ENCODE results near the gene PVRIG. TPM values are rescaled to one million over a fixed set of nuclear protein-coding genes. Genes with fewer than 3 reads are reported as not detected.
"Not testable (repeated sequence)": the region's sequence is repeated elsewhere in the genome, so short reads cannot be mapped to it uniquely, and the experiment has no call there.

The PVRIG gene
- total and polyA plus RNA-seq, 2 donors (not counting 1 experiment from before 2014, with no cell fraction given), result 16.2 to 51.2 TPM

DNA sequence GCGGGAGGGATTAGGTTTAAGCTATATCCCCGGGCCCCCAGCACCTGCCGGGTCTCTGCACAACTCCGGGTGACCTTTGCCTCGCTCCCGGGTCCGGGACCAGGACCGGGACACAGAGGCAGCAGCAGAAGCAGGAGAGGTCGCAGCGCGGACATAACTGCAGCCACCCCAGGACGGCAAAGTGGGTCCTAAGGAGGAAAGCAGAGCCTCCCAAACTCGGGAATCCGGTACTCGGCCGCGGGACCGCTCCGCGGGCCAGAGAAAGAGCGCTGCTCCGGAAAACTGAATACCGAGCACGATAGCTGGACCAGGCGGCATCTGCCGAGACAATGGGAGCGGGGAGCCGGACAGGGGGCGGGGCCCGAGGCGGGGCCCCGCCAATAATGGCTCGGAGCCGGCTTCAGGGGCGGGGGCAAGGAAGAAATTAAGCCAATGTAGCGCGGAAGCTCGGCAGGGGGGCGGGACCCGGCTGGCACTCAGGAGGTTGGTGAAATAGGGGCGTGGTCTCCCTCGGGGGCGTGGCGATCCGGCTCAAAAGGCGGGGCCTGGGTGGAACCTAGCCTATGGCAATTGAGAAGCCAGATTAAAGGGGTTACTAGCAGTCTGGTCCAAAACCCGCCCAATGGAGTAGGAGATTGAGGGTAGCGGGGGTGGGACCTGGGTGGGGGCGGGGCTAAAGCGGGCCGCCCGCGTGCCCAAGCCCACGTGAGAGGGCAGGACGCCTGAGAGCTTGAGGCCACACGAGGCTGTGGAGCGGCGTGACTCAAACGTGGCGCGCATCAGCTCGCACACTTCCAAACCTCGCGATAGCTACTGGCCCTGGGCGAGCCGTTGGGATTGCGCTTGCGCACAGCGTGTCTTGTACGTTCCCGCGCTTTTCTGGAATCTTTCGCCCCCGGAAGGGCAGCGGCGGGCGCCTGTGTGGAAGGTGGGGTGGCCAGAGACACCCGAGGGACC is 42.4 kb upstream of the PVRIG start, which contains the start of the genes GPC2 and STAG3:
Gene GPC2, minus strand, starts transcription at position 337 of the 957 bp plus-strand sequence. Its CDS starts 182 bp downstream, at position 155.
Gene STAG3, plus strand, starts transcription at position 874 of the 957 bp plus-strand sequence. CDS start 2,639 bp downstream, outside the sequence.
- CTCF ChIA-PET, result interaction anchor here (0.6 to 2.2 kb wide), 7 partner anchors 18 to 1124 kb away, joined by 3 to 11 read pairs (median 5); partner anchors contain the start of gene LAMTOR4

DNA sequence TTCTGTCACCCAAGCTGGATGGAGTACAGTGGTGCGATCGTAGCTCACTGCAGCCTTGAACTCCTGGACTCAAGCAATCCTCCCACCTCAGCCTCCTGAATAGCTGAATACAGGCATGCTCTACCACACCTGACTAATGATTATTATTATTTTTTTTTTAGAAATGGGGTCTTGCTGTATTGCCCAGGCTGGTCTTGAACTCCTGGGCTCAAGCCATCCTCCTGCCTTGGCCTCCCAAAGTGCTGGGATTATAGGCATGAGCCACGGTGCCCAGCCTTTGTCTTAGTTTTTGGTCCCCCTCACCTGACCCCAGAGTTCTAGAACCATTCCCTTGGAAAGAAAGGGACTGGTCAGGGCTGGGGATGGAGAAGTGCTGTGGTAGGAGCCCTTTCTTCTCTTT is 39.7 kb upstream of the PVRIG start:
- Histone ChIP-seq H3K4me1 (ENCODE audit: control insufficient read depth in 2 of 2, insufficient read depth in 2 of 2, low read length in 2 of 2) (peaks cover 11 to 22% of the 10 kb centered on the region in 2 donors), H3K9me3 (ENCODE audit: control extremely low read depth in 1 of 3, control insufficient read depth in 2 of 3, insufficient read depth in 1 of 3, low read length in 2 of 3) (peaks cover 0 to 20% (median 6%) of the 10 kb centered on the region in 3 donors)
- H3K79me2 ChIP-seq (ENCODE audit: control insufficient read depth, insufficient read depth, low read length); H3K4me3 ChIP-seq (ENCODE audit: control extremely low read depth in 1 of 5, extremely low read depth in 1 of 5, insufficient read depth in 1 of 5, low read depth in 2 of 5, low read length in 4 of 5); H4K20me1 ChIP-seq (ENCODE audit: control insufficient read depth, insufficient read depth, low read length, poor library complexity, severe bottlenecking); H3K4me3 Mint-ChIP-seq; H3K27ac ChIP-seq (ENCODE audit: low read length in 2 of 2); POLR2A ChIA-PET; H3K4me2 ChIP-seq (replicated peaks; ENCODE audit: low read depth, low read length, poor library complexity, severe bottlenecking); H3K36me3 ChIP-seq (replicated peaks in 1 of 2; ENCODE audit: control extremely low read depth in 1 of 2, control insufficient read depth in 1 of 2, extremely low read depth in 1 of 2, insufficient read depth in 2 of 2, low read length in 1 of 2); H3K9ac ChIP-seq (ENCODE audit: low read length); intact Hi-C loops (cut with micrococcal nuclease); H3K27me3 ChIP-seq (replicated peaks in 1 of 4; ENCODE audit: control extremely low read depth in 1 of 4, control insufficient read depth in 3 of 4, insufficient read depth in 4 of 4, low read length in 3 of 4); H3K27ac Mint-ChIP-seq; H3K27me3 Mint-ChIP-seq; H2AFZ ChIP-seq (ENCODE audit: insufficient read depth, low read depth, low read length, poor library complexity, severe bottlenecking); DNase-seq; ATAC-seq (ENCODE audit: low read depth); H3K9me3 Mint-ChIP-seq (ENCODE audit: insufficient read depth): not testable (repeated sequence)
- CTCF ChIA-PET, result interaction anchor here (0.9 to 2.0 kb wide), 5 partner anchors 10 to 47 kb away, joined by 3 to 10 read pairs (median 3); no protein-coding TSS in a partner anchor
- no CpG with 5 or more reads among the region's 3 CpGs for WGBS (ENCODE audit: insufficient coverage)
- peaks cover 25% of the 10 kb centered on the region for H3K4me1 Mint-ChIP-seq

More for the DNA sequence above, 42.4 kb upstream of the PVRIG start, which contains the start of the genes GPC2 and STAG3:
- Histone ChIP-seq H3K9ac (ENCODE audit: low read length) (peak within 1 kb of the TSS; percentile 76), H2AFZ (ENCODE audit: insufficient read depth, low read depth, low read length, poor library complexity, severe bottlenecking) (peak within 1 kb of the TSS; percentile 90), H3K4me2 (replicated peaks; ENCODE audit: low read depth, low read length, poor library complexity, severe bottlenecking) (peak within 1 kb of the TSS; percentile 99), H3K4me3 (ENCODE audit: control extremely low read depth in 1 of 5, extremely low read depth in 1 of 5, insufficient read depth in 1 of 5, low read depth in 2 of 5, low read length in 4 of 5) (peak within 1 kb of the TSS; percentile 64 to 78 (median 70)), H3K9me3 (ENCODE audit: control extremely low read depth in 1 of 3, control insufficient read depth in 2 of 3, insufficient read depth in 1 of 3, low read length in 2 of 3) (peaks cover 0 to 20% (median 6%) of the 10 kb centered on the region in 3 donors), H4K20me1 (ENCODE audit: control insufficient read depth, insufficient read depth, low read length, poor library complexity, severe bottlenecking) (no peaks in the 10 kb centered on the region), H3K27ac (ENCODE audit: low read length in 2 of 2) (peak within 1 kb of the TSS in 1 of 2 donors; percentile 39), H3K27me3 (replicated peaks in 1 of 4; ENCODE audit: control extremely low read depth in 1 of 4, control insufficient read depth in 3 of 4, insufficient read depth in 4 of 4, low read length in 3 of 4) (no peaks in the 10 kb centered on the region), H3K79me2 (ENCODE audit: control insufficient read depth, insufficient read depth, low read length) (no peaks in the 10 kb centered on the region), H3K36me3 (replicated peaks in 1 of 2; ENCODE audit: control extremely low read depth in 1 of 2, control insufficient read depth in 1 of 2, extremely low read depth in 1 of 2, insufficient read depth in 2 of 2, low read length in 1 of 2) (no peaks in the 10 kb centered on the region), H3K4me1 (ENCODE audit: control insufficient read depth in 2 of 2, insufficient read depth in 2 of 2, low read length in 2 of 2) (peaks cover 11 to 22% of the 10 kb centered on the region in 2 donors)
- WGBS (ENCODE audit: insufficient coverage), result 6% methylated on average over 77 of the region's 78 CpGs
- POLR2A ChIA-PET, result interaction anchor here (0.6 to 1.4 kb wide), 12 partner anchors 11 to 409 kb away, joined by 3 to 7 read pairs (median 4); partner anchors contain the start of genes FBXO24, LAMTOR4, MEPCE and ZCWPW1
- intact Hi-C loops (cut with micrococcal nuclease), result loop anchor here (1.0 to 5.0 kb wide), 6 partner anchors 15 to 96 kb away; partner anchors contain the start of genes LAMTOR4, TRAPPC14 and ZNF3
- ATAC-seq (ENCODE audit: low read depth) (peak; percentile 94), DNase-seq (peak; percentile 97)
- TF ChIP-seq, protein P1, sequence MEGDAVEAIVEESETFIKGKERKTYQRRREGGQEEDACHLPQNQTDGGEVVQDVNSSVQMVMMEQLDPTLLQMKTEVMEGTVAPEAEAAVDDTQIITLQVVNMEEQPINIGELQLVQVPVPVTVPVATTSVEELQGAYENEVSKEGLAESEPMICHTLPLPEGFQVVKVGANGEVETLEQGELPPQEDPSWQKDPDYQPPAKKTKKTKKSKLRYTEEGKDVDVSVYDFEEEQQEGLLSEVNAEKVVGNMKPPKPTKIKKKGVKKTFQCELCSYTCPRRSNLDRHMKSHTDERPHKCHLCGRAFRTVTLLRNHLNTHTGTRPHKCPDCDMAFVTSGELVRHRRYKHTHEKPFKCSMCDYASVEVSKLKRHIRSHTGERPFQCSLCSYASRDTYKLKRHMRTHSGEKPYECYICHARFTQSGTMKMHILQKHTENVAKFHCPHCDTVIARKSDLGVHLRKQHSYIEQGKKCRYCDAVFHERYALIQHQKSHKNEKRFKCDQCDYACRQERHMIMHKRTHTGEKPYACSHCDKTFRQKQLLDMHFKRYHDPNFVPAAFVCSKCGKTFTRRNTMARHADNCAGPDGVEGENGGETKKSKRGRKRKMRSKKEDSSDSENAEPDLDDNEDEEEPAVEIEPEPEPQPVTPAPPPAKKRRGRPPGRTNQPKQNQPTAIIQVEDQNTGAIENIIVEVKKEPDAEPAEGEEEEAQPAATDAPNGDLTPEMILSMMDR (IDR thresholded peaks at IDR 0.05), result no peak
- no peak for TF ChIP-seq EZH2 (IDR thresholded peaks at IDR 0.05; ENCODE audit: borderline replicate concordance, insufficient read depth, low read depth, low read length, poor library complexity, severe bottlenecking)
- Mint-ChIP-seq H3K4me3 (peak within 1 kb of the TSS; percentile 73), H3K9me3 (ENCODE audit: insufficient read depth) (no peaks in the 10 kb centered on the region), H3K27ac (peak within 1 kb of the TSS; percentile 27), H3K4me1 (peaks cover 26% of the 10 kb centered on the region), H3K27me3 (no peaks in the 10 kb centered on the region)

DNA sequence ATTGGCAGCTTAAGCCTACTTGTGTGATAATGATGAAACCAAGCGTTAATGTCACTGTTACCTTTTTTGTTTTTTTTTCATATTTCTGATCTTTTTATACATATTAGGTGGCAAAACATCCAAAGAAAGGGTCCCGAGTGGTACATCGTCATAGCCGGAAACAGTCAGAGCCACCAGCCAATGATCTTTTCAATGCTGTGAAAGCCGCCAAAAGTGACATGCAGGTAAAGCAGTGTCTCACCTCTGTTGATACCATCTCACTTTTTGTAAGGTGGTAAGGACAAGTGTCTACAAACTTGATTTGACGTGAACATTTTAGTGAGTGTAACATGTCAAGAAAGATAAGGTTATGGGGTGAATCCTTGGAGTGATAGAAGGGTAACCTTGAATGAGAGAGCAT is 37.1 kb upstream of the PVRIG start:
- H3K9me3 Mint-ChIP-seq (ENCODE audit: insufficient read depth); ATAC-seq (ENCODE audit: low read depth); H3K4me3 ChIP-seq (ENCODE audit: control extremely low read depth in 1 of 5, extremely low read depth in 1 of 5, insufficient read depth in 1 of 5, low read depth in 2 of 5, low read length in 4 of 5); H3K4me1 Mint-ChIP-seq; H3K79me2 ChIP-seq (ENCODE audit: control insufficient read depth, insufficient read depth, low read length); POLR2A ChIA-PET; DNase-seq; H4K20me1 ChIP-seq (ENCODE audit: control insufficient read depth, insufficient read depth, low read length, poor library complexity, severe bottlenecking); H3K36me3 ChIP-seq (replicated peaks in 1 of 2; ENCODE audit: control extremely low read depth in 1 of 2, control insufficient read depth in 1 of 2, extremely low read depth in 1 of 2, insufficient read depth in 2 of 2, low read length in 1 of 2); H3K27ac Mint-ChIP-seq; H3K27me3 Mint-ChIP-seq; H3K4me1 ChIP-seq (ENCODE audit: control insufficient read depth in 2 of 2, insufficient read depth in 2 of 2, low read length in 2 of 2); H2AFZ ChIP-seq (ENCODE audit: insufficient read depth, low read depth, low read length, poor library complexity, severe bottlenecking); H3K4me2 ChIP-seq (replicated peaks; ENCODE audit: low read depth, low read length, poor library complexity, severe bottlenecking); H3K4me3 Mint-ChIP-seq; H3K9ac ChIP-seq (ENCODE audit: low read length); H3K27ac ChIP-seq (ENCODE audit: low read length in 2 of 2); intact Hi-C loops (cut with micrococcal nuclease); H3K27me3 ChIP-seq (replicated peaks in 1 of 4; ENCODE audit: control extremely low read depth in 1 of 4, control insufficient read depth in 3 of 4, insufficient read depth in 4 of 4, low read length in 3 of 4): not testable (repeated sequence)
- no CpG with 5 or more reads among the region's 6 CpGs for WGBS (ENCODE audit: insufficient coverage)
- H3K9me3 ChIP-seq (ENCODE audit: control extremely low read depth in 1 of 3, control insufficient read depth in 2 of 3, insufficient read depth in 1 of 3, low read length in 2 of 3), result peaks cover 0 to 16% (median 6%) of the 10 kb centered on the region in 3 donors
- CTCF ChIA-PET, result interaction anchor here (1.1 to 1.2 kb wide), 2 partner anchors 50 to 225 kb away, joined by 3 to 4 read pairs; no protein-coding TSS in a partner anchor
